Measurements from ENCODE around the gene CYP4F8.

CYP4F8 gene

GRCh38 chr19:15616627-15617270 is 1.7 kb downstream of the CYP4F8 start:
- H3K9me3 ChIP-seq (ENCODE audit: control insufficient read depth, insufficient read depth, low read length), result no peaks in the 10 kb centered on the region
- H3F3A ChIP-seq (ENCODE audit: control insufficient read depth, insufficient read depth), result no peaks in the 10 kb centered on the region
- no peaks in the 10 kb centered on the region for H3K36me3 ChIP-seq (ENCODE audit: control insufficient read depth, low read length)
- no peaks in the 10 kb centered on the region for H3K27me3 ChIP-seq (ENCODE audit: control insufficient read depth, low read length)
- H4K20me1 ChIP-seq (ENCODE audit: control insufficient read depth, insufficient read depth, low read depth, low read length), result no peaks in the 10 kb centered on the region
- TF ChIP-seq EZH2phosphoT487 (IDR thresholded peaks at IDR 0.05; ENCODE audit: borderline replicate concordance, low read length) (no peak), CTCF (IDR thresholded peaks at IDR 0.05; ENCODE audit: low read depth, low read length, poor library complexity, severe bottlenecking) (no peak)
- H3K27ac ChIP-seq (ENCODE audit: low read depth, low read length), result no peak overlapping the region
- no peaks in the 10 kb centered on the region for H3K79me2 ChIP-seq (ENCODE audit: control insufficient read depth, low read length)
- H3K4me1 ChIP-seq (ENCODE audit: control insufficient read depth, low read length), result no peaks in the 10 kb centered on the region
- no peak overlapping the region for H3K4me2 ChIP-seq (ENCODE audit: low read length)
- no peaks in the 10 kb centered on the region for H3K9me2 ChIP-seq (replicated peaks; ENCODE audit: control insufficient read depth, low read length)
- no peak overlapping the region for H3K4me3 ChIP-seq (ENCODE audit: low read length)

- H3K4me3 ChIP-seq (ENCODE audit: low read length), result no peak overlapping the region
- H4K20me1 ChIP-seq (ENCODE audit: control insufficient read depth, insufficient read depth, low read depth, low read length), result no peaks in the 10 kb centered on the region
- H3K4me2 ChIP-seq (ENCODE audit: low read length), result no peak overlapping the region
- H3K27me3 ChIP-seq (ENCODE audit: control insufficient read depth, low read length), result no peaks in the 10 kb centered on the region
- no peaks in the 10 kb centered on the region for H3F3A ChIP-seq (ENCODE audit: control insufficient read depth, insufficient read depth)
- H3K4me1 ChIP-seq (ENCODE audit: control insufficient read depth, low read length), result no peaks in the 10 kb centered on the region
- no peaks in the 10 kb centered on the region for H3K36me3 ChIP-seq (ENCODE audit: control insufficient read depth, low read length)
- no peaks in the 10 kb centered on the region for H3K79me2 ChIP-seq (ENCODE audit: control insufficient read depth, low read length)
- H3K27ac ChIP-seq (ENCODE audit: low read depth, low read length), result no peak overlapping the region
- TF ChIP-seq CTCF (IDR thresholded peaks at IDR 0.05; ENCODE audit: low read depth, low read length, poor library complexity, severe bottlenecking) (no peak), EZH2phosphoT487 (IDR thresholded peaks at IDR 0.05; ENCODE audit: borderline replicate concordance, low read length) (no peak)
- H3K9me2 ChIP-seq (replicated peaks; ENCODE audit: control insufficient read depth, low read length), result no peaks in the 10 kb centered on the region
- no peaks in the 10 kb centered on the region for H3K9me3 ChIP-seq (ENCODE audit: control insufficient read depth, insufficient read depth, low read length)
Observed at GRCh38 chr19:15618321-15618720, 3.3 kb downstream of the CYP4F8 start.

GRCh38 chr19:15621801-15622200 is 6.8 kb downstream of the CYP4F8 start:
- TF ChIP-seq EZH2phosphoT487 (IDR thresholded peaks at IDR 0.05; ENCODE audit: borderline replicate concordance, low read length), result no peak
- TF ChIP-seq CTCF (IDR thresholded peaks at IDR 0.05; ENCODE audit: low read depth, low read length, poor library complexity, severe bottlenecking), result no peak

More at GRCh38 chr19:15621801-15622200, 6.8 kb downstream of the CYP4F8 start:
- no peaks in the 10 kb centered on the region for H4K20me1 ChIP-seq (ENCODE audit: control insufficient read depth, insufficient read depth, low read depth, low read length)
- H3K36me3 ChIP-seq (ENCODE audit: control insufficient read depth, low read length), result no peaks in the 10 kb centered on the region
- H3K79me2 ChIP-seq (ENCODE audit: control insufficient read depth, low read length), result no peaks in the 10 kb centered on the region
- no peaks in the 10 kb centered on the region for H3K9me3 ChIP-seq (ENCODE audit: control insufficient read depth, insufficient read depth, low read length)
- H3K4me3 ChIP-seq (ENCODE audit: low read length), result no peak overlapping the region
- no peak overlapping the region for H3K27ac ChIP-seq (ENCODE audit: low read depth, low read length)
- no peaks in the 10 kb centered on the region for H3K4me1 ChIP-seq (ENCODE audit: control insufficient read depth, low read length)
- H3F3A ChIP-seq (ENCODE audit: control insufficient read depth, insufficient read depth), result no peaks in the 10 kb centered on the region
- H3K27me3 ChIP-seq (ENCODE audit: control insufficient read depth, low read length), result no peaks in the 10 kb centered on the region
- H3K4me2 ChIP-seq (ENCODE audit: low read length), result no peak overlapping the region
- H3K9me2 ChIP-seq (replicated peaks; ENCODE audit: control insufficient read depth, low read length), result no peaks in the 10 kb centered on the region

Measured in DOHH2 (cell line).